AG09319 (cell line): Measurements from ENCODE around the gene DSCAM.

ENCODE experiments used
- DNase-seq: peaks from one replicate; pipeline ENCODE4 v3.0.0-alpha.2; 2010; ENCODE audit warnings: low read depth; ENCODE audit errors: extremely low read depth
- TF ChIP-seq, protein P1 (sequence below): IDR thresholded peaks from 2 replicates; pipeline ENCODE4 v1.5.1; 2011; ENCODE audit warnings: low read depth, mild to moderate bottlenecking, inconsistent platforms, low read length, moderate library complexity

DSCAM gene

DNA sequence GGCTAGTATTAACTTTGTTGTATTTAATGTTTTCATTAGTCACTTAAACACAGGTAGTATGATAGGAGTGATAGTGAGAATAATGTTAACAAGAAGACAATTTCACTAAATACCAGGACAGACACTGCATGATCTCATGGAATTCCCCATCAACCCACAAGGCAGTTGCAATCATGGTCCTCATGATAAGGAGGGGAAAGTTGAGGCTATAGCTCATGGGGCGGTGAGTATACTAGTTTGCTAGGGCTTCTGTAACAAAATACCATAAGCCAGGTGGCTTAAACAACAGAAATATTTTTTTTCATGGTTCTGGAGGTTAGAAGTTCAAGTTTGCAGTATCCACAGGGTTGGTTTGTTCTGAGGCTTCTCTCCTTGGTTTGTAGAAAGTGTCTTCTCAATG is 115.8 kb downstream of the DSCAM start:
- DNase-seq: no peak
- TF ChIP-seq, protein P1, sequence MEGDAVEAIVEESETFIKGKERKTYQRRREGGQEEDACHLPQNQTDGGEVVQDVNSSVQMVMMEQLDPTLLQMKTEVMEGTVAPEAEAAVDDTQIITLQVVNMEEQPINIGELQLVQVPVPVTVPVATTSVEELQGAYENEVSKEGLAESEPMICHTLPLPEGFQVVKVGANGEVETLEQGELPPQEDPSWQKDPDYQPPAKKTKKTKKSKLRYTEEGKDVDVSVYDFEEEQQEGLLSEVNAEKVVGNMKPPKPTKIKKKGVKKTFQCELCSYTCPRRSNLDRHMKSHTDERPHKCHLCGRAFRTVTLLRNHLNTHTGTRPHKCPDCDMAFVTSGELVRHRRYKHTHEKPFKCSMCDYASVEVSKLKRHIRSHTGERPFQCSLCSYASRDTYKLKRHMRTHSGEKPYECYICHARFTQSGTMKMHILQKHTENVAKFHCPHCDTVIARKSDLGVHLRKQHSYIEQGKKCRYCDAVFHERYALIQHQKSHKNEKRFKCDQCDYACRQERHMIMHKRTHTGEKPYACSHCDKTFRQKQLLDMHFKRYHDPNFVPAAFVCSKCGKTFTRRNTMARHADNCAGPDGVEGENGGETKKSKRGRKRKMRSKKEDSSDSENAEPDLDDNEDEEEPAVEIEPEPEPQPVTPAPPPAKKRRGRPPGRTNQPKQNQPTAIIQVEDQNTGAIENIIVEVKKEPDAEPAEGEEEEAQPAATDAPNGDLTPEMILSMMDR: no peak

DNA sequence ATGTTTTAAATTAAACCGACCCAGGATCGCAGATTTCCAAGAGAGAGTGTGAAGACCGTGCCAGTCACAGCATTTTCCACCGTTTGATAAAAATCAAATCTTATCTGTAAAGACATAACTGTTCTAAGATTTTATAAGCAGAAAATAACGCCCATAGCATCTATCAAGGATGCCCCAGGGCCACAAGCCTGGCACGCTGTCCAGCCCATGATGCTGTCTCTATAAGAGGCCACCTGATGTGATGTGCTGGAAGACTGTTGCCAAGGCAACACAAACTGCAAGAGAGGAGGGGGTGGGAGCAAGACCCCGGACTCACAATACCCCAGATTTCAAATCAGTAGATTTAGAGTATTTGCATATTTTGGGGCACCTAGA is 116.5 kb downstream of the DSCAM start:
- no peak for DNase-seq
- TF ChIP-seq, protein P1: no peak

DNA sequence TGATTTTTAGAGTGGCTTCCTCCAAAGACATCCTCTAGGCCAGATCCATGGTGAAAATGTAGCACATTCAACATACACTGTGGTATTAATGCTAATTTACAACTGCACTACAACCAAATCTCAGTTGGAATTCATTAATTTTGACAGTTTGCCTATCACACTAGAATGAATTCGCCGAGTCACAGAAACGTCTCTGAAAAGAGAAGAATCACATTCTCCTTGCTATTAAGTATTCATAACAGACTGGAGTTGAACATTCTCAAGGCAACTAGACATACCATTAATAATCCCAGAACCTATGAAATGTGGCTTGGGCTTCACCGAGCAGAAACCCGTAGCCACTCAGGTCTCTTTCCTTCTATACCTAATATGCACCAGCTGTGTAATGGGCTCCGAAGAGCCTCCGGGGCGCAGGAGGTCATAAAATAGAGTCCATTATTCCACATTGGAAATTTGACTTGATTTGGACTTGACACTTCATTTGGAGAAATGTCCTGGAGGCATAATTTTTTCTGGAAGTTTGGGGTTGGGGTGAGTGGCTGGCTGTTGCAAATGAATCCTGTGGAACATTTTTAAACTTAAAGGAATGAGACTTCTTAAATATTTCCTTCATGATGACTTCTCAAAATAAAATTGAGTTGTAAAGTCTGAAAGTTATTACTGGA is 117.1 kb downstream of the DSCAM start:
- TF ChIP-seq, protein P1: no peak
- DNase-seq: no peak

DNA sequence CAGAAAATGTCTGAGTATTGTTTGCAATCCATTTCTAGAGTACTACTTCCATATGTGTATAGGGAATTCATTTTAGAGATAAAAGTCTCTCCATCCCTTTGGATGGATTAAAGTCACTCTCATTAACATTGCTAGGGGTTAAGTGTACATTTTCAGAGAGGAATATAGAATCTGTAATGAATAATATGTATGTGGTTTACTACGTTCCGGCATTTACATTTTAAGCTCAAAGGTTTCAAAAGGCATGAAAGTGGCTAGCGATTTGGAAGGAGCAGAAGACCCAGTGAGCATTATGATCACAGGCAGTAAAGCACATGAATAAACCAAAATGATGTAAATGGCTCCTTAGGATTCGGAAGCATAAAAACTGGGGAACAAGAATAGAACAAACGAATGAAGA is 123.0 kb downstream of the DSCAM start:
- TF ChIP-seq, protein P1: no peak

DNA sequence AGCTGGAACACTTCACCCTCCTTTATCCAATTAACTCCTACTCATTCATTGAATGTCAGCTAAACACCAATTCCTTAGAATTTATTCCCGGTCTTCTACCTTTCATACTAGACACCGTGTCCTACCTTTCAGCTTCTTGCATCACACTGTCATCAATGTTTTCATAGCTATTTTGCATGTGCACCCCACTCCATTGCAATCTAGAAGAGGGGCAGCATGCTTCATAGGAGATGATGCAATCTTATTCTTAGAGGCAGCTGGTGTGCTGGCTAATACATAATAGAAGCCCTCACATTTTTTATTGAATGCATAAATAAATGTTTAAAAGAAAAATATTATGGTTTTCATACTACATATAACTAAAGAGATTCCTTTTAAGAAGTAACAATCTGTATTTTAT is 123.6 kb downstream of the DSCAM start:
- TF ChIP-seq, protein P1: no peak
- no peak for DNase-seq

More for the DNA sequence above, 123.0 kb downstream of the DSCAM start:
- DNase-seq: no peak

DNA sequence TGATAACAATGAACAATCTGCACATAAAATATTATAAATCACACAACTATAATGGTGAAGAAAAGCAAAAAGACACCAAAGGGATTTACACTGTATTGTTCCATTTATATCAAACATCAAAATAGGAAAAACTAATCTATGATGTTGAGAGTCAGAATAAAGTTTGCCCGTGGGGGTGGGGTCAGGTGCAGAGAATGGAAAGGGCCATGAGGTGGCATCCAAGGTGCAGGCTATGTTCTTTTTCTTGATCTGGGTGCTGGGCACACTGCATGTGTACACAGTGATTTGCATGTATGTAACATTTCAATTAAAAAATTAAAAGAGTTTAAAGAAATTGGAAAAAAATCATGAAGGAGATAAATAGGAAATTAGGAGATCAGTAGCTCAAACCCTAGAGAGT is 127.3 kb downstream of the DSCAM start:
- DNase-seq: no peak
- TF ChIP-seq, protein P1: no peak

DNA sequence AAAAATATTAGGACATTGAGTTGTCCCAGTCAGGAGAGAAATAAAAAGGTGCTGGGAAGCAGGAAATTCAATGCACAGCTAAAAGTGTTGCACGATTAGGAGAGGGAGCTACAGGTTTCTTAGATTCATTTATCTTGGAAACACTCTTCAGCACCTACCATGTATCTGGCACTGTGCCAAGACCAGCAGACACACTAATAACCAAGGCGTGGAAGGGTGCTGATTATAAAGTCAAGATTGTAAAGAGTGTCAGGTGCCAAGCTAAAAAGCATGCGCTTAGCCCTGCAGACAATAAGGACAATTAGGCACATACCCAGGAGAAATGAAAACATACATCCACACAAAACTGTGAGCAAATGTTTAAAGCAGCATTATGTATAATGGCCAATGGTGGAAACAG is 129.9 kb downstream of the DSCAM start:
- TF ChIP-seq, protein P1: no peak
- no peak for DNase-seq
